ENCODE data around the gene ZBTB17. TPM values are rescaled to one million over a fixed set of nuclear protein-coding genes. Genes with fewer than 3 reads are reported as not detected.

ZBTB17 gene
- total and polyA plus RNA-seq, 10 of the 15 experiments (the other 5 are each of a cell fraction or from before 2014, with no cell fraction given), result 0.87 to 59.4 (median 38.7) TPM

DNA sequence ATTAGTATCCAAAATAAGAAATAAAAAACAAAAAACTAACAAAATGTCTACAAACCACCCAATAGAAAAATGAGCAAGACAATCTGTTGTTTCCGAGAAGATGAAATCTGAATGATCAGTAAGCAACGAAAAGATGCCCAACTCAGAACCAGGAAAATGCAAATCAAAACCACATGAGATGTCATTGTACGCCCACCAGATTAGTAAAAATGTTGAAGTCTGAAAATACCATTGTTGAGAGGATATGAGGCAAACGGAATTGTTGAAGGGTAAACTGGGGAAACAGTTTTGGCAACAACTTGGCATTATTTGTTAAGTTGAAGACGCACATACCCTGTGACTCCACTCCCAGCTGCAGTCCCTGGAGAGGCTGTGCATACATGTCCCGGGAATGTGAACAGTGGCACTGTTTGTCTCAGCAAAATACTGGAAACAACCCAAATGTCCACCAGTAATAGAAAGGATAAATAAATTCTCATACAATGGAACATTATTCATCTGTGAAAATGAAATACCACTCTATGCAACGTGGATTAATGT lies 10.6 kb downstream of the ZBTB17 start (continued):
- TF ChIP-seq, protein P1, sequence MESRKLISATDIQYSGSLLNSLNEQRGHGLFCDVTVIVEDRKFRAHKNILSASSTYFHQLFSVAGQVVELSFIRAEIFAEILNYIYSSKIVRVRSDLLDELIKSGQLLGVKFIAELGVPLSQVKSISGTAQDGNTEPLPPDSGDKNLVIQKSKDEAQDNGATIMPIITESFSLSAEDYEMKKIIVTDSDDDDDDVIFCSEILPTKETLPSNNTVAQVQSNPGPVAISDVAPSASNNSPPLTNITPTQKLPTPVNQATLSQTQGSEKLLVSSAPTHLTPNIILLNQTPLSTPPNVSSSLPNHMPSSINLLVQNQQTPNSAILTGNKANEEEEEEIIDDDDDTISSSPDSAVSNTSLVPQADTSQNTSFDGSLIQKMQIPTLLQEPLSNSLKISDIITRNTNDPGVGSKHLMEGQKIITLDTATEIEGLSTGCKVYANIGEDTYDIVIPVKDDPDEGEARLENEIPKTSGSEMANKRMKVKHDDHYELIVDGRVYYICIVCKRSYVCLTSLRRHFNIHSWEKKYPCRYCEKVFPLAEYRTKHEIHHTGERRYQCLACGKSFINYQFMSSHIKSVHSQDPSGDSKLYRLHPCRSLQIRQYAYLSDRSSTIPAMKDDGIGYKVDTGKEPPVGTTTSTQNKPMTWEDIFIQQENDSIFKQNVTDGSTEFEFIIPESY (IDR thresholded peaks at IDR 0.05), result no peak
- TF ChIP-seq MTA2 (IDR thresholded peaks at IDR 0.05; ENCODE audit: low read depth) (peak; percentile 62; the same call in 1 of the 2 replicates), BACH1 (IDR thresholded peaks at IDR 0.05; ENCODE audit: borderline replicate concordance) (no peak), POLR2AphosphoS5 (IDR thresholded peaks at IDR 0.05; ENCODE audit: low read length) (no peak; the same call in 1 of the 2 replicates), JUND (IDR thresholded peaks at IDR 0.05; ENCODE audit: low read depth, low read length) (no peak), FOXM1 (IDR thresholded peaks at IDR 0.05; ENCODE audit: low read depth, low read length) (peak; percentile 89; the same call in 1 of the 2 replicates), NR2C2 (IDR thresholded peaks at IDR 0.05; ENCODE audit: borderline replicate concordance, control insufficient read depth, insufficient read length, low read depth) (no peak), SIX5 (IDR thresholded peaks at IDR 0.05; ENCODE audit: low read depth, low read length, severe bottlenecking) (no peak), TCF7 (IDR thresholded peaks at IDR 0.05; ENCODE audit: borderline replicate concordance) (no peak), SMAD1 (IDR thresholded peaks at IDR 0.05; ENCODE audit: low read depth, partially characterized antibody) (peak; percentile 62), BHLHE40 (IDR thresholded peaks at IDR 0.05; ENCODE audit: borderline replicate concordance in 1 of 2, low read depth in 2 of 2, low read length in 1 of 2) (0 out of 4 replicates have a peak, but pooled peaks of 1 of the 2 experiments have one; percentile 27), ZZZ3 (IDR thresholded peaks at IDR 0.05; ENCODE audit: control insufficient read depth, insufficient read length, low read depth) (no peak), LARP7 (IDR thresholded peaks at IDR 0.05) (no peak), RAD21 (IDR thresholded peaks at IDR 0.05; ENCODE audit: insufficient read depth, low read depth, low read length) (no peak), MEF2B (IDR thresholded peaks at IDR 0.05; ENCODE audit: partially characterized antibody, poor library complexity, severe bottlenecking) (peak; percentile 39), RFX5 (IDR thresholded peaks at IDR 0.05; ENCODE audit: low read depth, low read length) (no peak)
- TF ChIP-seq, protein P2, sequence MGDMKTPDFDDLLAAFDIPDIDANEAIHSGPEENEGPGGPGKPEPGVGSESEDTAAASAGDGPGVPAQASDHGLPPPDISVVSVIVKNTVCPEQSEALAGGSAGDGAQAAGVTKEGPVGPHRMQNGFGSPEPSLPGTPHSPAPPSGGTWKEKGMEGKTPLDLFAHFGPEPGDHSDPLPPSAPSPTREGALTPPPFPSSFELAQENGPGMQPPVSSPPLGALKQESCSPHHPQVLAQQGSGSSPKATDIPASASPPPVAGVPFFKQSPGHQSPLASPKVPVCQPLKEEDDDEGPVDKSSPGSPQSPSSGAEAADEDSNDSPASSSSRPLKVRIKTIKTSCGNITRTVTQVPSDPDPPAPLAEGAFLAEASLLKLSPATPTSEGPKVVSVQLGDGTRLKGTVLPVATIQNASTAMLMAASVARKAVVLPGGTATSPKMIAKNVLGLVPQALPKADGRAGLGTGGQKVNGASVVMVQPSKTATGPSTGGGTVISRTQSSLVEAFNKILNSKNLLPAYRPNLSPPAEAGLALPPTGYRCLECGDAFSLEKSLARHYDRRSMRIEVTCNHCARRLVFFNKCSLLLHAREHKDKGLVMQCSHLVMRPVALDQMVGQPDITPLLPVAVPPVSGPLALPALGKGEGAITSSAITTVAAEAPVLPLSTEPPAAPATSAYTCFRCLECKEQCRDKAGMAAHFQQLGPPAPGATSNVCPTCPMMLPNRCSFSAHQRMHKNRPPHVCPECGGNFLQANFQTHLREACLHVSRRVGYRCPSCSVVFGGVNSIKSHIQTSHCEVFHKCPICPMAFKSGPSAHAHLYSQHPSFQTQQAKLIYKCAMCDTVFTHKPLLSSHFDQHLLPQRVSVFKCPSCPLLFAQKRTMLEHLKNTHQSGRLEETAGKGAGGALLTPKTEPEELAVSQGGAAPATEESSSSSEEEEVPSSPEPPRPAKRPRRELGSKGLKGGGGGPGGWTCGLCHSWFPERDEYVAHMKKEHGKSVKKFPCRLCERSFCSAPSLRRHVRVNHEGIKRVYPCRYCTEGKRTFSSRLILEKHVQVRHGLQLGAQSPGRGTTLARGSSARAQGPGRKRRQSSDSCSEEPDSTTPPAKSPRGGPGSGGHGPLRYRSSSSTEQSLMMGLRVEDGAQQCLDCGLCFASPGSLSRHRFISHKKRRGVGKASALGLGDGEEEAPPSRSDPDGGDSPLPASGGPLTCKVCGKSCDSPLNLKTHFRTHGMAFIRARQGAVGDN (IDR thresholded peaks at IDR 0.05), result no peak
- TF ChIP-seq, protein P3, sequence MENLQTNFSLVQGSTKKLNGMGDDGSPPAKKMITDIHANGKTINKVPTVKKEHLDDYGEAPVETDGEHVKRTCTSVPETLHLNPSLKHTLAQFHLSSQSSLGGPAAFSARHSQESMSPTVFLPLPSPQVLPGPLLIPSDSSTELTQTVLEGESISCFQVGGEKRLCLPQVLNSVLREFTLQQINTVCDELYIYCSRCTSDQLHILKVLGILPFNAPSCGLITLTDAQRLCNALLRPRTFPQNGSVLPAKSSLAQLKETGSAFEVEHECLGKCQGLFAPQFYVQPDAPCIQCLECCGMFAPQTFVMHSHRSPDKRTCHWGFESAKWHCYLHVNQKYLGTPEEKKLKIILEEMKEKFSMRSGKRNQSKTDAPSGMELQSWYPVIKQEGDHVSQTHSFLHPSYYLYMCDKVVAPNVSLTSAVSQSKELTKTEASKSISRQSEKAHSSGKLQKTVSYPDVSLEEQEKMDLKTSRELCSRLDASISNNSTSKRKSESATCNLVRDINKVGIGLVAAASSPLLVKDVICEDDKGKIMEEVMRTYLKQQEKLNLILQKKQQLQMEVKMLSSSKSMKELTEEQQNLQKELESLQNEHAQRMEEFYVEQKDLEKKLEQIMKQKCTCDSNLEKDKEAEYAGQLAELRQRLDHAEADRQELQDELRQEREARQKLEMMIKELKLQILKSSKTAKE (IDR thresholded peaks at IDR 0.05; ENCODE audit: low read depth, poor library complexity, severe bottlenecking), result no peak
- TF ChIP-seq, protein P4, sequence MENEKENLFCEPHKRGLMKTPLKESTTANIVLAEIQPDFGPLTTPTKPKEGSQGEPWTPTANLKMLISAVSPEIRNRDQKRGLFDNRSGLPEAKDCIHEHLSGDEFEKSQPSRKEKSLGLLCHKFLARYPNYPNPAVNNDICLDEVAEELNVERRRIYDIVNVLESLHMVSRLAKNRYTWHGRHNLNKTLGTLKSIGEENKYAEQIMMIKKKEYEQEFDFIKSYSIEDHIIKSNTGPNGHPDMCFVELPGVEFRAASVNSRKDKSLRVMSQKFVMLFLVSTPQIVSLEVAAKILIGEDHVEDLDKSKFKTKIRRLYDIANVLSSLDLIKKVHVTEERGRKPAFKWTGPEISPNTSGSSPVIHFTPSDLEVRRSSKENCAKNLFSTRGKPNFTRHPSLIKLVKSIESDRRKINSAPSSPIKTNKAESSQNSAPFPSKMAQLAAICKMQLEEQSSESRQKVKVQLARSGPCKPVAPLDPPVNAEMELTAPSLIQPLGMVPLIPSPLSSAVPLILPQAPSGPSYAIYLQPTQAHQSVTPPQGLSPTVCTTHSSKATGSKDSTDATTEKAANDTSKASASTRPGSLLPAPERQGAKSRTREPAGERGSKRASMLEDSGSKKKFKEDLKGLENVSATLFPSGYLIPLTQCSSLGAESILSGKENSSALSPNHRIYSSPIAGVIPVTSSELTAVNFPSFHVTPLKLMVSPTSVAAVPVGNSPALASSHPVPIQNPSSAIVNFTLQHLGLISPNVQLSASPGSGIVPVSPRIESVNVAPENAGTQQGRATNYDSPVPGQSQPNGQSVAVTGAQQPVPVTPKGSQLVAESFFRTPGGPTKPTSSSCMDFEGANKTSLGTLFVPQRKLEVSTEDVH (IDR thresholded peaks at IDR 0.05; ENCODE audit: low read depth, partially characterized antibody), result no peak
